ENCODE data around the gene DCLK1.

GRCh38 chr13:36163286-36163685 lies 32.1 kb upstream of the DCLK1 start:
- no peak for TF ChIP-seq POLR2AphosphoS5 (IDR thresholded peaks at IDR 0.05; ENCODE audit: low read depth, low read length)
- no peak for TF ChIP-seq POLR2A (IDR thresholded peaks at IDR 0.05; ENCODE audit: borderline replicate concordance, extremely low read depth, insufficient read depth, insufficient read length)
- no peak for TF ChIP-seq SP1 (IDR thresholded peaks at IDR 0.05; ENCODE audit: low read depth)
- TF ChIP-seq EZH2phosphoT487 (IDR thresholded peaks at IDR 0.05; ENCODE audit: borderline replicate concordance), result no peak
- no peak for TF ChIP-seq CTCF (IDR thresholded peaks at IDR 0.05 in 2 of 3, conservative IDR thresholded peaks at IDR 0.05 in 1 of 3; ENCODE audit: borderline replicate concordance in 1 of 3, insufficient read depth in 1 of 3, low read depth in 2 of 3, low read length in 2 of 3)
- no peak for TF ChIP-seq MAX (IDR thresholded peaks at IDR 0.05)
- no peak for TF ChIP-seq FOSL1 (IDR thresholded peaks at IDR 0.05; ENCODE audit: low read depth)
- TF ChIP-seq ATF3 (IDR thresholded peaks at IDR 0.05), result no peak
- no peak for TF ChIP-seq SIN3A (IDR thresholded peaks at IDR 0.05; ENCODE audit: low read depth)
- no peak for TF ChIP-seq YY1 (IDR thresholded peaks at IDR 0.05; ENCODE audit: extremely low read depth, insufficient replicate concordance, low read depth, low read length)
- TF ChIP-seq EZH2 (IDR thresholded peaks at IDR 0.05), result no peak
- TF ChIP-seq RAD21 (IDR thresholded peaks at IDR 0.05; ENCODE audit: low read depth), result no peak
